H1 (cell line): ENCODE results near the gene VPS13D. TPM values are rescaled to one million over a fixed set of nuclear protein-coding genes. Genes with fewer than 3 reads are reported as not detected.
"Not testable (repeated sequence)": the region's sequence is repeated elsewhere in the genome, so short reads cannot be mapped to it uniquely, and the experiment has no call there.

Experiments
- CTCF ChIA-PET: fragments of 300-600 bp; sonication (Branson Sonifier 250); formaldehyde crosslinking; loops from one replicate; lab custom pipeline; 2021; ENCODE audit not compliant: partially characterized antibody; lab: Charles Lee
- POLR2A ChIA-PET: fragments of 300-600 bp; sonication (Branson Sonifier 250); formaldehyde crosslinking; loops from one replicate; lab custom pipeline; 2021; ENCODE audit warnings: inconsistent platforms; ENCODE audit not compliant: partially characterized antibody; lab: Charles Lee
- DNase-seq, 2 experiments: peaks; one replicate each; pipeline versions ENCODE4 v3.0.0 to v3.0.0-alpha.2; 2010 to 2022; ENCODE audit warnings: low spot score in 2 of 2, low read depth in 1 of 2, mixed read lengths in 1 of 2
- FAIRE-seq: peaks from 2 replicates; lab custom pipeline; 2011; peaks lifted over from hg19 to GRCh38; lab: Jason Lieb, UNC
- H2AFZ ChIP-seq: 2 replicates; pipeline ENCODE4 v1.8.1; 2012; ENCODE audit warnings: low read length, inconsistent platforms
- H2AK5ac ChIP-seq: 2 replicates; pipeline ENCODE4 v1.6.1; 2013; ENCODE audit warnings: low read depth, low read length
- H2BK120ac ChIP-seq: replicated peaks from 2 replicates; pipeline ENCODE3; 2013; ENCODE audit warnings: low read depth, low read length, inconsistent platforms
- H2BK12ac ChIP-seq: 2 replicates; pipeline ENCODE4 v1.6.1; 2013; ENCODE audit warnings: low read depth, low read length
- H2BK15ac ChIP-seq: 2 replicates; pipeline ENCODE4 v1.6.1; 2013; ENCODE audit warnings: low read length
- H2BK20ac ChIP-seq: 2 replicates; pipeline ENCODE4 v1.6.1; 2013; ENCODE audit warnings: low read length
- H2BK5ac ChIP-seq: 2 replicates; pipeline ENCODE4 v1.6.1; 2013; ENCODE audit warnings: low read depth, low read length
- H3K14ac ChIP-seq: 2 replicates; pipeline ENCODE4 v1.6.1; 2013; ENCODE audit warnings: inconsistent platforms; ENCODE audit not compliant: insufficient read length
- H3K18ac ChIP-seq: 2 replicates; pipeline ENCODE4 v1.6.1; 2013; ENCODE audit warnings: low read length; ENCODE audit errors: extremely low read depth
- H3K23ac ChIP-seq: 2 replicates; pipeline ENCODE4 v1.6.1; 2013; ENCODE audit warnings: inconsistent platforms; ENCODE audit not compliant: insufficient read length
- H3K23me2 ChIP-seq: 2 replicates; pipeline ENCODE4 v1.6.1; 2013; ENCODE audit warnings: low read depth, low read length
- H3K27ac ChIP-seq: 2 replicates; pipeline ENCODE4 v1.6.1; 2011; ENCODE audit warnings: low read depth, low read length, inconsistent platforms
- H3K27me3 ChIP-seq, 4 experiments: replicated peaks in 1 of 4; 1 replicate in 1 of 4; 2 replicates in 3 of 4; pipeline versions ENCODE4 v1.6.1 to v1.8.1; 2011 to 2013; ENCODE audit warnings: low read length in 3 of 4, mild to moderate bottlenecking in 3 of 4, inconsistent platforms in 2 of 4, mixed read lengths in 2 of 4, moderate library complexity in 1 of 4; ENCODE audit not compliant: control insufficient read depth in 3 of 4, insufficient read depth in 3 of 4; ENCODE audit errors: extremely low read depth in 1 of 4
- H3K36me3 ChIP-seq, 4 experiments: 2 replicates each; pipeline versions ENCODE4 v1.6.1 to v1.8.1; 2011 to 2013; ENCODE audit warnings: mild to moderate bottlenecking in 4 of 4, low read length in 3 of 4, moderate library complexity in 2 of 4, control low read depth in 1 of 4, inconsistent platforms in 1 of 4; ENCODE audit not compliant: insufficient read depth in 4 of 4, control insufficient read depth in 2 of 4
- H3K4ac ChIP-seq: replicated peaks from 2 replicates; pipeline ENCODE3; 2013; ENCODE audit warnings: low read length, low read depth, mixed read lengths, inconsistent platforms; ENCODE audit not compliant: insufficient read length
- H3K4me1 ChIP-seq, 4 experiments: replicated peaks in 1 of 4; 1 replicate in 1 of 4; 2 replicates in 3 of 4; pipeline versions ENCODE4 v1.6.1 to v1.8.1; 2011 to 2013; ENCODE audit warnings: low read length in 3 of 4, inconsistent platforms in 2 of 4, mixed read lengths in 1 of 4; ENCODE audit not compliant: insufficient read depth in 4 of 4, control insufficient read depth in 3 of 4
- H3K4me2 ChIP-seq, 2 experiments: 2 replicates each; pipeline versions ENCODE4 v1.6.1 to v1.8.1; 2011 to 2013; ENCODE audit warnings: low read depth in 2 of 2, low read length in 2 of 2, control low read depth in 1 of 2, inconsistent platforms in 1 of 2, mild to moderate bottlenecking in 1 of 2; ENCODE audit not compliant: insufficient read depth in 1 of 2
- H3K4me3 ChIP-seq, 4 experiments: fragments of 200-600, 300-600 bp in 1 of 4; sonication (generic), shearing (Covaris generic), sonication (Bioruptor Twin) in 1 of 4; 2 replicates each; pipeline versions ENCODE4 v1.5.1 to v1.8.1; 2011 to 2016; ENCODE audit warnings: low read length in 4 of 4, low read depth in 3 of 4, control low read depth in 2 of 4, inconsistent platforms in 2 of 4, mild to moderate bottlenecking in 2 of 4, mixed read lengths in 1 of 4, moderate library complexity in 1 of 4; ENCODE audit not compliant: insufficient read depth in 2 of 4; ENCODE audit errors: extremely low read depth in 1 of 4
- H3K56ac ChIP-seq: replicated peaks from 2 replicates; pipeline ENCODE3; 2013; ENCODE audit warnings: low read depth, mild to moderate bottlenecking, mixed read lengths, low read length, inconsistent platforms; ENCODE audit not compliant: insufficient read length
- H3K79me1 ChIP-seq: 2 replicates; pipeline ENCODE4 v1.6.1; 2013; ENCODE audit warnings: low read depth, low read length, control low read depth
- H3K79me2 ChIP-seq, 2 experiments: 2 replicates each; pipeline versions ENCODE4 v1.6.1 to v1.8.1; 2012 to 2013; ENCODE audit warnings: low read length in 2 of 2, mild to moderate bottlenecking in 2 of 2, inconsistent platforms in 1 of 2; ENCODE audit not compliant: insufficient read depth in 2 of 2, control insufficient read depth in 1 of 2
- H3K9ac ChIP-seq, 4 experiments: replicated peaks in 1 of 4; 1 replicate in 1 of 4; 2 replicates in 3 of 4; pipeline versions ENCODE4 v1.6.1 to v1.8.1; 2011 to 2013; ENCODE audit warnings: low read depth in 3 of 4, low read length in 3 of 4, control low read depth in 2 of 4, mild to moderate bottlenecking in 2 of 4, moderate library complexity in 2 of 4, inconsistent platforms in 1 of 4; ENCODE audit errors: extremely low read depth in 1 of 4
- H3K9me3 ChIP-seq, 2 experiments: 2 replicates each; pipeline versions ENCODE4 v1.6.1 to v1.8.1; 2012 to 2013; ENCODE audit warnings: mild to moderate bottlenecking in 2 of 2, moderate library complexity in 2 of 2, control low read depth in 1 of 2, inconsistent platforms in 1 of 2, low read depth in 1 of 2, low read length in 1 of 2, mixed read lengths in 1 of 2; ENCODE audit not compliant: insufficient read depth in 2 of 2
- H4K20me1 ChIP-seq, 2 experiments: replicated peaks in 1 of 2; 2 replicates each; pipeline versions ENCODE3 to v1.8.1; 2011 to 2013; ENCODE audit warnings: inconsistent platforms in 2 of 2, low read length in 2 of 2, mild to moderate bottlenecking in 1 of 2; ENCODE audit not compliant: insufficient read depth in 2 of 2, control insufficient read depth in 1 of 2
- H4K5ac ChIP-seq: 2 replicates; pipeline ENCODE4 v1.6.1; 2013; ENCODE audit warnings: low read length, low read depth, mixed read lengths, inconsistent platforms; ENCODE audit not compliant: insufficient read length
- H4K8ac ChIP-seq: 2 replicates; pipeline ENCODE4 v1.8.0; 2013; ENCODE audit warnings: mild to moderate bottlenecking, moderate library complexity, low read length, inconsistent platforms; ENCODE audit not compliant: insufficient read depth; ENCODE audit errors: extremely low read depth
- H4K91ac ChIP-seq: replicated peaks from 2 replicates; pipeline ENCODE3; 2013; ENCODE audit warnings: low read length, mixed read lengths, inconsistent platforms; ENCODE audit not compliant: insufficient read length
- ASH2L ChIP-seq: fragments of 200-600, 300-600 bp; sonication (generic); IDR thresholded peaks from one replicate; pipeline ENCODE4 v1.7.1; 2017; ENCODE audit warnings: low read length
- HDAC6 ChIP-seq: IDR thresholded peaks from one replicate; pipeline ENCODE4 v1.7.1; 2012; ENCODE audit warnings: low read depth, mild to moderate bottlenecking, inconsistent platforms, low read length, moderate library complexity
- POLR2AphosphoS5 ChIP-seq: IDR thresholded peaks from 2 replicates; pipeline ENCODE4 v1.6.1; 2011; ENCODE audit warnings: low read depth, low read length
- RBBP5 ChIP-seq: IDR thresholded peaks from 2 replicates; pipeline ENCODE4 v1.7.1; 2012; ENCODE audit warnings: low read depth, mild to moderate bottlenecking, inconsistent platforms, low read length, moderate library complexity, borderline replicate concordance
- SUZ12 ChIP-seq: fragments of 200-600 bp; sonication (generic); IDR thresholded peaks from 2 replicates; pipeline ENCODE4 v1.6.1; 2012; ENCODE audit warnings: mild to moderate bottlenecking, inconsistent platforms, low read length, moderate library complexity, mixed read lengths
- WGBS, 2 experiments: shearing (Covaris generic) in 1 of 2; methylation state at CpG; one replicate each; pipeline versions ENCODE4 v1.1.6 to v1.1.7; 2013 to 2015; ENCODE audit warnings: low lambda C conversion rate in 2 of 2, mixed read lengths in 2 of 2, inconsistent platforms in 1 of 2, low coverage in 1 of 2, missing lambda C conversion rate in 1 of 2; ENCODE audit not compliant: insufficient replicate concordance in 2 of 2, insufficient coverage in 1 of 2, insufficient read length in 1 of 2; ENCODE audit errors: extremely low coverage in 1 of 2, missing lambda C conversion rate in 1 of 2; 5-methylcytosine and 5-hydroxymethylcytosine counted together
- polyA plus RNA-seq, 7 experiments: library from polyadenylated mRNA; depleted of rRNA in 3 of 7; stranded (reverse) in 5 of 7; unstranded in 2 of 7; fragments of >200 nt in 5 of 7; fragments of 200-250 nt in 2 of 7; gene quantifications; 1 replicate in 5 of 7; 2 replicates in 1 of 7; 4 replicates in 1 of 7; pipeline versions ENCODE4 v1.2.1 to v1.2.3, GENCODE V29; 2011 to 2013; ENCODE audit warnings: missing spikeins in 2 of 7, mixed read lengths in 2 of 7
- total RNA-seq: library from RNA; stranded (reverse); fragmentation: NEBNext Ultra II Directional; extraction: Animal tissue kit (Norgen Biotek cat#: 25700); gene quantifications from 2 replicates; pipeline ENCODE4 v1.2.1, GENCODE V29; 2021

Gene VPS13D
- total and polyA plus RNA-seq, 2 of the 8 experiments (the other 6 are each of a cell fraction or from before 2014, with no cell fraction given), result 10.9 to 31.2 TPM

DNA sequence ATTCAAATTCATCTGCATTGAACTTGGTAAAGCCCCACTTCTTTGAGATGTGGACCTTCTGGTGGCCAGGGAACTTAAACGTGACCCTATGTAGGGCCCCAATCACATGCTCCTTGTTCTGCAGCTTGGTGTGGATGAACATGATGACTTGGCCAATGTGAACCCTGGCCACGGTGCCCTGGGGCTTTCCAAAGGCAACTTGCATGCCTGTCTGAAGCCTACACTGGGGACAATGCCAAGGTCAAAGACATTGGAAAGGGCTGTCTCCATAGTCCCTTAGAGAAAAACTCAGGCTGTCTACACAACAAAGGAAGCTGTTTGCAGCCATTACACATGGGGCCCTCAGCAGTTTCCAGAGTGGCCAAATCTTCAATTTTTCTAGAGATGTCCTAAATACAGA lies 8.9 kb upstream of the VPS13D start (continued):
- TF ChIP-seq HDAC6, result no peak
- no peak for TF ChIP-seq ASH2L
- no peak for TF ChIP-seq RBBP5
- no peak for TF ChIP-seq SUZ12
- TF ChIP-seq POLR2AphosphoS5, result no peak

DNA sequence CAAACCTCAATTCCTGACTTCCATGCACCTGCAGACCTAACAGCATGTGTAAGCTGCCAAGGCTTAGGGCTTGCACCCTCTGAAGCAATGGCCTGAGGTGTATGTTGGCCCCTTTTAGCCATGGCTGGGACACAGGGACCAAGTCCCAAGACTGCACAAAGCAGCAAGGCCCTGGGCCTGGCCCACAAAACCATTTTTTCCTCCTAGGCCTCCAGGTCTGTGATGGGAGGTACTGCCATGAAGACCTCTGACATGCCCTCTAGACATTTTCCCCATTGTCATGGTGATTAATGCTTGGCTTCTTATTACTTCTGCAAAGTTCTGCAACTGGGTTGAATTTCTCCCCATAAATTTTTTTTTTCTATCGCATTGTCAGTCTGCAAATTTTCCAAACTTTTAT lies 7.1 kb upstream of the VPS13D start:
- H3K18ac ChIP-seq, H3K14ac ChIP-seq, H3K4me1 ChIP-seq, H2BK15ac ChIP-seq, H3K27me3 ChIP-seq, H3K36me3 ChIP-seq, H2BK20ac ChIP-seq, H3K23ac ChIP-seq, H2BK12ac ChIP-seq, H3K23me2 ChIP-seq, DNase-seq, FAIRE-seq, H4K91ac ChIP-seq, H2AK5ac ChIP-seq, H3K9me3 ChIP-seq, H3K56ac ChIP-seq, H2BK5ac ChIP-seq, H4K20me1 ChIP-seq, H2AFZ ChIP-seq, H3K9ac ChIP-seq, H4K8ac ChIP-seq, H3K4me3 ChIP-seq, H3K79me2 ChIP-seq, H4K5ac ChIP-seq, H3K4me2 ChIP-seq, H3K27ac ChIP-seq, POLR2A ChIA-PET, H3K79me1 ChIP-seq, H3K4ac ChIP-seq, H2BK120ac ChIP-seq: not testable (repeated sequence)
- CTCF ChIA-PET, result interaction anchor here (0.6 kb wide), 1 partner anchor 134 kb away, joined by 3 read pairs; no protein-coding TSS in a partner anchor
- WGBS, 2 experiments, result 89% methylated on average over 1 of the region's 1 CpG; no CpG with 5 or more reads in 1 of the 2 experiments
